Osteoblast (primary cell): ENCODE results near the gene POU3F2. TPM values are rescaled to one million over a fixed set of nuclear protein-coding genes. Genes with fewer than 3 reads are reported as not detected.

Experiments used
- DNase-seq: peaks from one replicate; pipeline ENCODE4 v3.0.0; 2011; ENCODE audit warnings: low spot score, mixed read lengths; ENCODE audit not compliant: insufficient read length; ENCODE audit errors: missing footprints
- H2AFZ ChIP-seq: 2 replicates; pipeline ENCODE4 v1.6.0; 2011; ENCODE audit warnings: mild to moderate bottlenecking, low read length
- H3K27ac ChIP-seq: 2 replicates; pipeline ENCODE4 v1.5.1; 2011; ENCODE audit warnings: mild to moderate bottlenecking, low read depth, low read length, moderate library complexity
- H3K27me3 ChIP-seq: 2 replicates; pipeline ENCODE4 v1.6.0; 2012; ENCODE audit warnings: mild to moderate bottlenecking, control low read depth, inconsistent platforms, low read length, moderate library complexity; ENCODE audit not compliant: insufficient read depth
- H3K36me3 ChIP-seq: 2 replicates; pipeline ENCODE4 v1.5.1; 2011; ENCODE audit warnings: mild to moderate bottlenecking, low read length, control low read depth, moderate library complexity; ENCODE audit not compliant: insufficient read depth
- H3K4me1 ChIP-seq: 2 replicates; pipeline ENCODE4 v1.5.1; 2011; ENCODE audit warnings: mild to moderate bottlenecking, low read length, control low read depth, moderate library complexity; ENCODE audit not compliant: insufficient read depth
- H3K4me2 ChIP-seq: 2 replicates; pipeline ENCODE4 v1.6.0; 2011; ENCODE audit warnings: mild to moderate bottlenecking, low read length; ENCODE audit not compliant: insufficient read depth
- H3K4me3 ChIP-seq: fragments of 200-600 bp; sonication (generic); 3 replicates; pipeline ENCODE4 v1.5.1; 2012; ENCODE audit warnings: mild to moderate bottlenecking, low read length, inconsistent platforms; ENCODE audit not compliant: insufficient read depth
- H3K79me2 ChIP-seq: 2 replicates; pipeline ENCODE4 v1.6.0; 2012; ENCODE audit warnings: mild to moderate bottlenecking, low read length, control low read depth, inconsistent platforms; ENCODE audit not compliant: insufficient read depth
- H3K9me3 ChIP-seq: 2 replicates; pipeline ENCODE4 v1.5.1; 2011; ENCODE audit warnings: low read depth, low read length, control low read depth
- H4K20me1 ChIP-seq: 2 replicates; pipeline ENCODE4 v1.6.0; 2012; ENCODE audit warnings: mild to moderate bottlenecking, low read length, control low read depth; ENCODE audit not compliant: insufficient read depth
- CTCF ChIP-seq: IDR thresholded peaks from 2 replicates; pipeline ENCODE4 v1.5.1; 2011; ENCODE audit warnings: mild to moderate bottlenecking, low read depth, low read length, moderate library complexity; ENCODE audit errors: extremely low read depth
- total RNA-seq: library from RNA; depleted of rRNA; stranded (reverse); fragments of >200 nt; gene quantifications from 2 replicates; pipeline ENCODE4 v1.2.3, GENCODE V29; 2012

The POU3F2 gene
- total RNA-seq, 1 donor = not detected

GRCh38 chr6:98794307-98794842 is 40.0 kb upstream of the POU3F2 start:
- Histone ChIP-seq H3K27me3 (no peaks in the 10 kb centered on the region), H3K4me3 (no peak overlapping the region), H3K4me2 (no peak overlapping the region), H3K4me1 (no peaks in the 10 kb centered on the region), H3K79me2 (no peaks in the 10 kb centered on the region), H2AFZ (no peak overlapping the region), H3K36me3 (no peaks in the 10 kb centered on the region), H3K27ac (no peak overlapping the region), H4K20me1 (no peaks in the 10 kb centered on the region), H3K9me3 (no peaks in the 10 kb centered on the region)
- no peak for DNase-seq
- TF ChIP-seq CTCF = no peak

GRCh38 chr6:98797217-98797994 is 37.0 kb upstream of the POU3F2 start:
- no peaks in the 10 kb centered on the region for H4K20me1 ChIP-seq
- H3K27ac ChIP-seq = no peak overlapping the region
- no peak overlapping the region for H3K4me2 ChIP-seq
- H2AFZ ChIP-seq = no peak overlapping the region
- no peak overlapping the region for H3K4me3 ChIP-seq
- H3K4me1 ChIP-seq = no peaks in the 10 kb centered on the region
- H3K9me3 ChIP-seq = no peaks in the 10 kb centered on the region
- no peaks in the 10 kb centered on the region for H3K36me3 ChIP-seq
- no peak for TF ChIP-seq CTCF
- no peak for DNase-seq
- no peaks in the 10 kb centered on the region for H3K27me3 ChIP-seq
- H3K79me2 ChIP-seq = no peaks in the 10 kb centered on the region

GRCh38 chr6:98800866-98801265 is 33.5 kb upstream of the POU3F2 start:
- no peaks in the 10 kb centered on the region for H3K27me3 ChIP-seq
- H3K27ac ChIP-seq = no peak overlapping the region
- no peaks in the 10 kb centered on the region for H3K36me3 ChIP-seq
- DNase-seq = no peak
- H3K4me1 ChIP-seq = no peaks in the 10 kb centered on the region
- no peak overlapping the region for H2AFZ ChIP-seq
- no peak for TF ChIP-seq CTCF
- H3K4me2 ChIP-seq = no peak overlapping the region
- H3K79me2 ChIP-seq = no peaks in the 10 kb centered on the region
- no peaks in the 10 kb centered on the region for H3K9me3 ChIP-seq
- no peaks in the 10 kb centered on the region for H4K20me1 ChIP-seq
- no peak overlapping the region for H3K4me3 ChIP-seq

- H3K79me2 ChIP-seq = no peaks in the 10 kb centered on the region
- no peaks in the 10 kb centered on the region for H3K4me1 ChIP-seq
- no peak overlapping the region for H2AFZ ChIP-seq
- no peaks in the 10 kb centered on the region for H3K27me3 ChIP-seq
- no peaks in the 10 kb centered on the region for H3K9me3 ChIP-seq
- H3K36me3 ChIP-seq = no peaks in the 10 kb centered on the region
- no peak overlapping the region for H3K4me3 ChIP-seq
- H3K27ac ChIP-seq = no peak overlapping the region
- no peak overlapping the region for H3K4me2 ChIP-seq
- TF ChIP-seq CTCF = no peak
- peak; percentile 19 for DNase-seq
- H4K20me1 ChIP-seq = no peaks in the 10 kb centered on the region
These were observed 25.7 kb upstream of the POU3F2 start for GRCh38 chr6:98808541-98809210.
